Effector CD8-positive, alpha-beta T cell (primary cell): ENCODE results near the gene CCDC180.
"Not testable (repeated sequence)": the region's sequence is repeated elsewhere in the genome, so short reads cannot be mapped to it uniquely, and the experiment has no call there.

ENCODE experiments used
- DNase-seq: peaks from one replicate; lab custom pipeline; 2025; lab: John Stamatoyannopoulos, UW
- total RNA-seq, 4 experiments: gene quantifications; one replicate each; lab custom pipeline; 2026; lab: John Stamatoyannopoulos, UW

Gene CCDC180
- total RNA-seq, result 0.58 to 5.1 (median 1.6) reads per million in 4 experiments

DNA sequence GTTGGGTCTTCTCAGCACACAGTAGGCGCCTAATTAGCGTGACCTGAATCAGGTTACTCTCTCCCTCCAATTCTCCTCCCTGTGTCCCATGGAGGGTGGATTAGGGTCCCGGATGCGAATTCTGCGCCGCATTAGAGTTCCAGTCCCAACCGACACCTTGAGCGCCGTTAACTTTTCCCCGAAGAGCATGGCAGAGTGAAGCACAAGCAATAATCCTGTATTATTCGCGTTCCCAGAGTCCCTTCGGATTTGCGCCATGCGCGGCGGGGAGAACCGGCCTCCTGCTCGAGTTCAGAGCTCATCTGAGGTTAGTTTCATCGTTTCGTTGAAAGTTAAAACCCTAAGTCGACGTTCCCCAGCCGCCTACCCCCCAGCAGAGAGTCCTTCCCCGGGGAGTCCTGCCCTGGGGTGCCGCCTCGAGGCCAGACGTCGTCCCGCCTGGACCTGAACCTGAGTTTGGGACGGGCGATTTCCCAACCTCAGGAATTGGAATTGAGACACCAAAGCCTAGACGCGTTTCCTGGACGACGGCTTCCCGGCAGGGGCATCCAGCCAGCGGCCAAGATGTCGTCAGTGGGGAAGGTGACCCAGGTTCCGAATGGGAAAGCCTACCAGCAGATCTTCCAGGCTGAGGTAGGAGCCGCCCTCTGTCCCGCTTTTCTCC lies at the start of gene CCDC180:
TSS of gene CCDC180 (plus strand) at position 160 of the 664 bp plus-strand sequence. CDS start at position 565, 405 bp downstream.
- no peak for DNase-seq

DNA sequence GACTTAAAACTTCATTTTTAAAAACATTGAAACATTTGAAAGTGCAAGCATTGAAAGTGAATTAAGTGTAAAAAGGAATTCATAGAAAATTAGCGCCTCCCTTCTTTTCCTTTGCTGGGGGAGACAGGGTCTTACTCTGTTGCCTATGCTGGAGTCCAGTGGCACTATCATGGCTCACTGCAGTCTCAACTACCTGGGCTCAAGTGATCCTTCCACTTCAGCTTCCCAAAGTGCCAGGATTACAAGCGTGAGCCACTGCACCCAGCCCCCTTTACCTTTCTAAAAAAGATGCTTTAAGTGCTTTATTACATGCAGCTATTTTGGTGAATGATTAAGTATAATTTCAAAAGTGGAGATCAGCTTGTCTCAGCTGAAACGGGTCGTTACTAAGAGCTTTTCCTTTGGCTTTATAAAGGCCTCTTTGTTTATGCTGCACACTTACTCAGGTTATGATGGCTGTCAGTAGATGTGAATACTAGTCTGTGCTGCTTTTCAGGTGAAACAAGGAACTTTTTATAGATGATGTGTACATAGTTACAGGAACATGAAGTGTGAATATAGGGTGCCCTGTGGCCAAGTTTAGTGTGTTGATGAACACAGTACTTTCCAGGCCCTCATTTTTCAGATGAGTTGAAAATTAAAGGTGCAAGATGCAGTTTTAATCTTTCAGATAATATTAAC lies 47.5 kb upstream of the CCDC180 start:
- not testable (repeated sequence) for DNase-seq

DNA sequence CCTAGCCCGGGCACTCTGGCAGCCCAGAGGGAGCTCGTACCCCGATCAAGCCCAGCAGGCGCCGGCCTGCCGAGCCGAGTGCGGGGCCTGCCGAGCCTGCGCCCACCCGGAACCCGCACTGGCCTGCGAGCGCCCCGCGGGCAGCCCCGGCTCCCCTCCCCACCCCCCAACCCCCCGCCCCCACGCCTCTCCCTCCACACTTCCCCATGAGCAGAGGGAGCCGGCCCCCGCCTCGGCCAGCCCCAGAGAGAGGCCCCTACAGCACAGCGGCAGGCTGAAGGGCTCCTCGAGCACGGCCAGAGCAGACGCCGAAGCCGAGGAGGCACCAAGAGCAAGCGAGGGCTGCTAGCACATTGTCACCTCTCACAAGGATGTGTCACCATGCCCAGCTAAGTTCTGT lies 36.2 kb upstream of the CCDC180 start:
- DNase-seq, result no peak

DNA sequence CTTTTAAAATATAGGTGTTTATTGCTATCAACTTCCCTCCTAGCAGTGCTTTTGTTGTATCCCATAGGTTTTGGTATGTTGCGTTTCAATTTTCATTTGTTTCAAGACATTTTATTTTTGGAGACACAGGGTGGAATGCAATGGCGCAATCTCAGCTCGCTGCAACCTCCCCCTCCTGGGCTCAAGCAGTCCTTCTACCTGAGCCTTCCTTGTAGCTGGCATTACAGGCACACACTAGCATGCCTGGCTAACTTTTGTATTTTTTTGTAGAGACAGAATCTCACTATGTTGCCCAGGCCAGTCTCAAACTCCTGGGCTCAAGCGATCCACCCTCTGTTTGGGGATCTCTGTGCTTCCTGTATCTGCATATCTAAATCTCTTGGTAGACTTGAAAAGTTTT lies 35.4 kb upstream of the CCDC180 start:
- DNase-seq, result no peak

DNA sequence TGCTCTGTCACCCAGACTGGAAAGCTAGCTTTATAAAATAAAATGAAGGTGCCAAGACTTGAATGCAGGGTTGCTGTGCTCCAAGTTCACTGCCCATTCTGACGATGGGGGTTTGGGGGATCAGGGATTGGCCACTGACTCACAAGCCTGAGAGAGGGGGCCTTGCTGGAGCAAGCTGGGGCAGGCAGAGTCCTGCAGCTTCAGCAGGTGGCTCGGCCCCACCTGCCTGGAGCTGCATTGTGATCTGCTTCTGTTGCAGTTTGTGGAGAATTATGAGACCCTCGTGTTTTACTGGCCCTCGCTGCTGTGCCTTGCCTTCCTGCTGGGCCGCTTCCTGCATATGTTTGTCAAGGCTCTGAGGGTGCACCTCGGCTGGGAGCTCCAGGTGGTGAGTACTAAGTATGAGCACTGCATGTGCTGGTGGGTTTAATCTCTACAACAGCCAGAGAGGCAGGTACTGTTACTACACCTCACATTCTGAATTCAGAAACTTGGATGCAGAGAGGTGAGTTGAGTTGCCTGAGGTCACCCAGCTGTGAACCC lies 31.1 kb upstream of the CCDC180 start:
- DNase-seq, result no peak

DNA sequence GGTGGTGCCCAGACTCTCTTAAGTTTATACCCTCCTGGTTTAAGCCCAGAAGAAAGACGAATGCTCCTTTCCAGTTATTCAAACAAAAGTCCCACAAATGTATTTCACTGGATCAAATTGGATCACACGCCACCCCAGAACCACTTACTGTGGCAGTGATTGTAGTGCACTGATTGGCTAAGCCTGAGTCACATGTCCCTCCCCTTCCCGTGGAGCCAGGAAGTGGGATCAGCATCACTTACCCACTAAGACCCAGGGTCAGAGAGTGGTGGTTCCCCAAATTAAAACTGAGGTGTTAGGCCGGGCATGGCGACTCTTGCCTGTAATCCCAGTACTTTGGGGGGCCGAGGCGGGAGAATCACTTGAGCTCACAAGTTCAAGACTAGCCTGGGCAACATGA lies 29.5 kb upstream of the CCDC180 start:
- no peak for DNase-seq

DNA sequence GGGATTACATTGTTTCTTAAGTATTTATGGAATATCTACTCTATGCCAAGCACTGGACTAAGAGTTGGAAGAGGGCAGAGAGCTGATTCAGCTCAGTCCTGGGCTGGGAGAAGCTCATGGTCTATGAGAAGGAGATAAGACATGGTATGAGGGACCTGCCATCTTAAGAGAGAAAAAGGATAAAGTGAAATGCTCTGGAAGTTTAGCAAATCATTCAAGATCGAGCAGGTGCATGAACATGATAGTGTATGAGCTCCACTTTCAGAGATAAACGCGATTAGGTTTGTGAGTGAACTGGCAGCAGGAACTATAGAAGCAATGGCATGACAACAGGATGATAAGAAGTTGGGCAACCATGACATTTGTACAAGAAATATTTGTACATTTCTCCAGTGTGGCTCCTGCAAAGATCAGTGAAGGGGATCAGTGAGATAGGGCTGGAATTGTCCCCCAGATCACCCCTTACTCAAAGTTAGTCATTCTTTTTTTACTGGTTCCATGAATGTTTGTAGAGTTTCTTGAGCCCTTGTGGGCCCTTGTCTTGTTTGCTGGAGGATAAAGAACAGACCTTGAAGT lies 26.6 kb upstream of the CCDC180 start:
- no peak for DNase-seq

DNA sequence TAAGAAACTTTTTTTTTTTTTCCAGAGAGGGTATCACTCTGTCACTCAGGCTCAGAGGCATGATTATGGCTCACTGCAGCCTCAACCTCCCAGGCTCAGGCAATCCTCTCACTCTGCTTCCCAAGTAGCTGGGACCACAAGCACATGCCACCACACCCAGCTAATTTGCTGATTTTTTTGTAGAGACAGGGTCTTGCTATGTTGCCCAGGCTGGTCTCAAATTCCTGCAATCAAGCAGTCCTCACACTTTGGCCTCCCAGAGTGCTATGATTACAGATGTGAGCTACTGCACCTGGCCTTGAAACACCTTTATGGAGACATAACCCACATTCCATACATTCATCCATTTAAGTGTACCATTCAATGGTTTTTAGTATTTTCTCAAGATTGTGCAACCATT lies 23.7 kb upstream of the CCDC180 start:
- no peak for DNase-seq

DNA sequence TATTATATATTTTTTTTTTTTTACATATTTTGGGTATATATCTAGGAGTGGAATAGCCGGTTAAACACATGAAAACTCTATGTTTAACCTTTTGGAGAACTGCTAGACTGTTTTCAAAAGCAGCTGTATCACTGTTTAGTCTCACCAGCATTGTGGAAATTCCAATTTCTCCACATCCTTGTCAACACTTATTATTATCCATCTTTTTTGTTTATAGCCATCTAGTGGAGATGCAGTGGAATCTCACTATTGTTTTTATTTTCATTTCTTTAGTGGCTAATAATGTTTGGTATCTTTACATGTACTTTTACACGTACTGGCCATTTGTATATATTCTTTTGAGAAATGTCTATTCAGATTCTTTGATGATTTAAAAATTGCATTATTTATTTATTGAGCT lies 22.7 kb upstream of the CCDC180 start:
- no peak for DNase-seq

DNA sequence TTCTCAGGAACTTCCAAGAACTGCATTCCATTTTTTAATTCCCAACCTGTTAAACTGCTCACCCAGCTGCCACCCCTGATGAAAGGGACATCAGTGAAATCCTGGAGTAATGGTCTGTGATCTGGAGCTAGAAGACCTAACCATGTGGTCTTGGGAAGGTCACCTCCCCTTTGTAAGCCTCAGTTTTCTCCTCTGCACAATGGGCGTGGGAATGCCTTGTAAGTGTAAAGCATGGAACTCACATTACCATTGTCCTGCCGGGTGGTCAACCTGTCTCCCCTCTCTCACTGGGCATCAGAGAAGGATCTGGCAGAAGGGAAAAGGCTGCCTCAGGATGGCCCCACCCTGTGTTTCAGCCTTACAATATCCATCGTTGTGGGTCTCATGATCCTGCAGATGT lies 15.3 kb upstream of the CCDC180 start:
- no peak for DNase-seq

DNA sequence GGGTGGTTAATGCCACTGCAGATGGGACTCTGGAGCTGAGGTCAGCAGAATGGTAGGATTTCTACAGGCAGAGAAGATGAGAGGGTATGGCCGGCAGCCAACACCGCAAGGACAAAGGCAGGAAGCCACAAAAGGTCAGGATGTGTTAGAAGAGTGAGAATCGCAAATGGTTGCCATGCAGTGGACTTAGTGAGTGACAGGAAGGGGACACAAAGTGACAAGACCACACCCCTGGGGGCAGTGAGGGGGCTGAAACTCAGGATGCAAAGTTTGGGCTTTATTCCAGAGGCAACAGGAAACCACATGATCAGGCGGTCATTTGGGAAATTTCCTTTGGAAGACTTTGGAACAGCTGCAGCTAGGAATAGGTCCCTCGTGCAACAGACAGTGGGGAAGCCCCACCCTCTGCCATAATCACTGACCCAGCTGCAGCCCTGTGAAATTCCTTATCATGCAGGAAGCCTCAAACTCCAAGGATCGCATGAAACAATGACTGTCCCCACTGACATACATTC lies 14.2 kb upstream of the CCDC180 start:
- DNase-seq, result no peak

DNA sequence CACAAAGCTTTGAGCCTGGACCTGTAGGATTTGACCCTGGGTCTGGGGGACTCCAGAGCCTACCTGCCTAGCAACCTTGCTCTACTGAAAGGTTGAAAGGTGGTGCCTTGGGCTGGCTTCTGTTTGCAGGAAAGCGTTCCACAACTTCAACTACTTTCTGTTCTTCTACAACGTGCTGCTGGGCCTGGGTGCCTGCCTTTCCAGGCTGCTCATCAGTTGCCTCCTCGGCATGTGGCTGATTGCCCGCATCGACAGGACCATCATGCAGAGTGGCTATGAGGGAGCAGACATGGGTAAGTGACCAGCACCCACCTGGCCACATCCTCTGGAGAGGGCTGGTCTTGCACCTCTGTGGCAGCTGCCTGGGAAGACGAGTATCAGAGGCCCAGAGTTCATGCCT lies 13.6 kb upstream of the CCDC180 start:
- DNase-seq, result no peak

DNA sequence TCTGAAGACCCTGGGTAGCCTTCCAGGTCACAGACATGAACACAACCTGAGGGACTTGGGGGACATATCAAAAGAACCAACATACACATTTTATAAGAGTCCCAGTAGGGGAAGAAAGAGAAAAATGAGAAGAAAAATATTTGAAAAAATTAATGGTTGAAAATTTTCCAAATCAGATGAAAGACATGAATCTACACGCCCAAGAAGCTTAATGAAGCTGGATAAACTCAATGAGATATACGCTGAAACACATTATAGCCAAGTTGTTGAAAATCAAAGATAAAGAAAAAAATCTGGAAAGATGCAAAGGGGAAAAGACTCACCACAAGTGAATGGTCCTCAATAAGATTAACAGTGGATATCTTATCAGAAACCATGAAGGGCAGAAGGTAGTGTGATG lies 9.6 kb upstream of the CCDC180 start:
- no peak for DNase-seq

DNA sequence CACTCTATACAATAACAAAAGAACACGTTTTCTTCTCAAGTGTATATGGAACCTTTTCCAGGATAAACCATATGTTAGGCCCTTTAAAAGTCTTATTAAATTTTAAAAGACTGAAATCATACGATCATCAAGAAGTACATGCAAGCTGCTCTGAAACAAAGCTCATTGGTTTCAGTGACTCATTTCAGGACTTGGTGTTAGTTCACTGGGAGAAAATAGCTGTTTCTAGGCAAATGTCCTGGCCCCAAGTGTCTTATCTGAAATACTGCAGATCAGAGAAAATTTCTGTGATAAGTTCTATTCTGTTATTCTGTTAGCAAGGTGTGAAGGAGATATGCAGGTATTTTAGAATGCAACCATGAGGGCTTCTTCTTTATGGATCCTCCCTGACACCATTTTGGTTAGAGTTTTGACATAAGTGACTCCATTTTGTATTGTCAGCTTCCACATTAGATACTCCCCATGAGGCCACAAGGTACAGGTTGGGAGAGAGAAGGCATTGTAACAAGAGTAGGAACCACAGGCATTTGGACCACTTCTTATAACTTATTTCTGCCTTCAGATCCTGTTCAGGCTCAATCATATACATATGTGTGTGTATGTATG lies 7.5 kb upstream of the CCDC180 start:
- DNase-seq, result no peak

DNA sequence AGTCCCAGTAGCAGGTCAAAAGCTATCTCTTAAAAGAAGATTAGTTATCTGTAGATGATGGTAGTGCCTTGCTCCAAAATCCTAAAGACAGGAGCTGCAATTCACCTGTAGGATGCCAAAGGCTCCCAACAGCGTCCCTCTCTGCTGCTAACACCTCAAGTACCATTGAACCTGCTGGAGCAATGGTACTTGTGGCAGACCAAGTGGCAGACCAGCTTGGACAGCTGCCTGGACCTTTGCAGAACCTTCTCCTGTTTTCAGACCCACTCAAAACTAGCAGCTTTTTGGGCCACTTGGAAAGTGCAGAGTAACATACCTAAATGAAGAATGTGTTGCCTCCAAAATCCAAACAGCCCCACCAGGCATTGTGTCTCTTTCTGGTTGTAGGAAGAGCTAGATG lies 6.9 kb upstream of the CCDC180 start:
- DNase-seq, result no peak

DNA sequence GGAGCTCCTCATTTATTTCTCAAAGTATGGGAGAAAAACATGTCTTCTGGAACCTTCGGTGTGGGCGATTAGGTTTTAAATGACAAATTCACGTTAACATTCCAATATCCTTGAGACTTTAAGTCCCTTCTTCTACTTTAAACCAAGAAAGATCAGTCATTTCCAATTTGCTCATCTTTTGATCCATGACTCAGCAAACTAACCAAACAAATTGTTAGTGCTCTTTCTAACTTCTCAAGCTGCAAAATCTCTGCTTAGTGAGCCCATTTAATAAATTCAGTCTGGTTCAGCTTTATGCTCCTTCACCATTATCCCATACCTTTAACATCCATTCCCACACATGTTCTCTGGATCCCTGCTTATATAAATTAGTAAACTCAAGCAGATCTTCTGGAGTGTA lies 5.5 kb upstream of the CCDC180 start:
- DNase-seq, result no peak

DNA sequence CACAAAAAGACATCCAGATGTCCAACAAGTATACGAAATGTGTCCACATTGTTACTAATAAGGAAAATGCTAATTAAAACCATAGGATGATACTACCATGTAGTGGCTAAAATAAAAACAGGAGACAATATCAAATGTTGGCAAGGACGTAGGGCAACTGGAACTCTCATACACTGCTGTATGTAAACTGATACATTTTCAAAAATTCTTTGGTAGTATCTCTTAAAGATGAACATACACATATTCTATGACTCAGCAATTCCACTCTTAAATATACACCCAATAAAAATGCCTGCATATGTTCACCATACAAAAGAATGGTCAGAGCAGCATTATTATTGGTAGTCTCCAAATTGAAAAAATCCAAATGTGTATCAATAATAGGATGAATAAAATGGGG lies 2.9 kb upstream of the CCDC180 start:
- DNase-seq, result no peak

DNA sequence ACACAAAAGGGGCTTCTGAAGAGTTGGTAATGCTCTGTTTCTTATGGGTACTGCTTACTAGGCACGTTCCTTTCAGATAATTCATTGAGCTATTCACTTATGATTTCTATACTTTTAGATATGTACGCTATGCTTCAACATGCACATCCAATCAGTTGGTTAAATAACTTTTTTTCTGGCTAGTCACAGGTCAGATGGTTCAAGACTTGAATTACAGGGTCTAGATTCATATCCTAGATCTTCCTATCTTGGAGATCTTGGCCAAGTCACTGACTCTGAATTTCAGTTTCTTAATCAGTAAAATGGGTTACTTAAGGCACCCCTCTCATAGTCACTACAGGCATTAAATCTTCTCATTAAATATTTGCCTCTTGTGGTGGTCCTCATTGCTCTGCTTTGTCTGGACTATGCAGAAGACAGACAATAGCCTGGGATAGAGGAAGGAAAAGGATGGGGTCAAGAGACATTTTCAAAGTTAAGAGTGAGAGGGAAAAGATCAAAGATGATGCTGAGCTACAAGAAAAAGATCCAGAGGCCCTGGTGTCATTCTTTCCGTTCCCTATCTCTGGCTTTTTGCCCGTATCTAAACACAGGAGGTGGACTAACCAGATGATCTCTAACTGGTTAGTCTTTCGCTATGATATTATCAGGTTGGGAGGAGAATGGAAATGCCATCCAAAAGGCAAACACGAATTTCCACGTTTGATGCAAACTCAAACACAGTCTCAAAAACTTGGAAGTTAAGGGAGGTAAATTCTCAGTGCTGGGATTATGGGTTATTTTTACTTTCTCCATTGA lies 1.8 kb upstream of the CCDC180 start:
- DNase-seq, result no peak

DNA sequence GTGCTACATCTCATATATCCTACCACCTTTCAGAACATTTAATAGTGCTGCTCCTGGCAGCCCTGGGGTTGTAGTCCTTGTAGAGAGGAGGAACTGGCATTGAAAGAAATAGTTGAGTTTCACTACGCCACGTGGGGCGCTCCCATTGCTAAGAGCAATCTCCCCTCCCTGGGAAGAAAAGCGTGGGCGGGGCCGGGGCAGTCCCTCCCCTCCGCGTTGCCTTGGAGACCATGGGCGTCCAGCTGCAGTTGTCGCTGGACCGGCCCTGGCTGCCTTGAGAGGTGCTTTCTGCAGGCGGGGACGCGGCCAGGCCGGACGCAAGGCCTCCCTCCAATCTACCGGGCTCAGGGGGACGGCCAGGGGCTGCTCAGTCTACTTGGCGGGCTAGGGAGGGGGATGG lies 368 bp upstream of the CCDC180 start:
- no peak for DNase-seq

DNA sequence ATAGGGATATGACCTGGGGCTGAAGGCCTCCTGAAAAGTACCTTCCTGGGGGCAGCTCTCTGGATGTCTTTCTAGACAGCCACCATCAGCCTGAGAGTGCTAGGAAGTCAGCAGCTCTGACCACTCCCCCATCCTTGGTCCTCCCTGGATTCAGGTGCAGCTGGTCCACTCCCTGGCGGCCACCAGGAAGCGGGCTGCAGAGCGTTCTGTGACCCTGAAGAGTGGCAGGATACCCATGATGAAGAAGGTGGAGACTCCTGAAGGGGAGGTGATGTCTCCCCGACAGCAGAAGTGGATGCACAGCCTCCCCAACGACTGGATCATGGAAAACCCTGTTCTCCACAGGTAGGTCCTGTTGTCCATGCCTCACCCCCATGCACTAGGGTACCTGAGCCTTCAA lies 1.8 kb downstream of the CCDC180 start:
- no peak for DNase-seq

DNA sequence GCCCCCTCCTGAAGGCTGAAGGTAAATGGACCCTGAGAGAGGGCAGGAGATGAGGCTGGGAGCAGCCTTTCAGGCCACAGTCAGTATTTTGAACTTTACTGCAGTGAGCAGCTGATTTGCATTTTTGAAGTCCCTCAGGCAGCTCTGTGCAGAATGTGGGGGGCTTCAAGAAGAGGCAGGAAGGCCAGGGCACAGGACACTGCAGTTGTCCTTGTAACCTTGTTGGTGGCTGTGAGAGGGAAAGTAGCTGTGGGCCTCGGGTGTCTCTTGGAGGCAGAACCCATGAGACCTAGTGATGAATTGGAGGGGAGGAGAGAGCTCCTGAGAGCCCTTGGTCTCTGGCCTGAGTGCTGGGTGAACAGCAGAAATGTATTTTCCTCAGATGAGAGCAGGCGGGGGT lies 2.6 kb downstream of the CCDC180 start:
- no peak for DNase-seq

DNA sequence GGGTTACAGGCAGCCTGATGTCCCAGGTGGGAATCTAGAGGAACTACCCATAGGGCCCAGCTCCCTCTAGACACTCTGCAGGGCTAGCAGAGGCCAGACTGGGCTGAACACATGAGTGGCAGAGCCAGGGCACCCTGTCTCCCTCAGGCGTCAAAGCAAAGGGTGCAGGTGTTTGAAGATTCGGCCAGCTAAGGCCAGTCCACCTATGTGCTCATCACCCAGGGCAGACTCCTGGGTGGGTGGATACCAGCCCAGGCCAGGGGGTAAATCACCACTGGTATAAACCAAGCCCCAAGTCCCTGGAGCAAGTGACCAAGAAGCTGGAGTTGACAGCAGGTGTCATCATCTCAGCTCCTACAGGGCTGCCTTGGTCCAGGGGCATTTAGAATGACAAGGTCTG lies 3.4 kb downstream of the CCDC180 start:
- no peak for DNase-seq
